GM21723 (cell line): Measurements from ENCODE around the gene LMTK2.

Experiments
- ATAC-seq: cut with Tn5 transposase; IDR thresholded peaks from one replicate; pipeline ENCODE4 v1.9.1; 2021; ENCODE audit warnings: mild to moderate bottlenecking, moderate library complexity; ENCODE audit not compliant: unreplicated experiment

LMTK2 gene

DNA sequence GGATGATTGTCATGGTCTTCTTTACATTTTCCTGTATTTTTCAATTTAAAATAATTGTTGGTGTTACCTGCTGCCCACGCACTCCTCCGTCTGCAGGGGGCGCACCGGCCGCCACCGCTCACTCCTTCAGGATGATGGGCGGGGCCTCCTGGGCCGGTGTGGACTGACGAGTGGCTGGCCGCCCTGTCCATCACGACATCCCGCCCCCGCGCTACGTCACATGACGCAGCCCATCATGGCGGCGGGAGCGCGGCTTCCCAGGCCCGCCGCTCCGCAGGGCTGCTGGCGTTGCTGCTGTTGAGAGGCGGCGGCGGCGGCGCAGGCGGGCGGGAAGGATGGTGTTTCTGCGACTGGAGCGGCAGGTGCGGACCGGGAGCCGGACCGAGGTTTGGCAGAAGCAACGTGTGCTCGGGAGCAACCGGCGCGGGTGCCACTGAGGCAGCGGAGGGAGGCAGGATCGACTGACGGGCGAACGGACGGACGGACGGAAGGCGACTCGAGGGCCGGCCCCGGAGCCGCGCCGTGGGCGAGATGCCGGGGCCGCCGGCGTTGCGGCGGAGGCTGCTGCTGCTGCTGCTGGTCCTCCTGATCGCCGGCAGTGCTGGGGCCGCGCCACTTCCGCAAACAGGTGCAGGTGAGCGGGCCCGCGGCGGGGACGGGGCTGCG lies at the start of gene LMTK2:
Gene LMTK2, plus strand, starts transcription at position 216 of the 666 bp plus-strand sequence. Its CDS starts 316 bp downstream, at position 532.
- peak; percentile 100 for ATAC-seq

DNA sequence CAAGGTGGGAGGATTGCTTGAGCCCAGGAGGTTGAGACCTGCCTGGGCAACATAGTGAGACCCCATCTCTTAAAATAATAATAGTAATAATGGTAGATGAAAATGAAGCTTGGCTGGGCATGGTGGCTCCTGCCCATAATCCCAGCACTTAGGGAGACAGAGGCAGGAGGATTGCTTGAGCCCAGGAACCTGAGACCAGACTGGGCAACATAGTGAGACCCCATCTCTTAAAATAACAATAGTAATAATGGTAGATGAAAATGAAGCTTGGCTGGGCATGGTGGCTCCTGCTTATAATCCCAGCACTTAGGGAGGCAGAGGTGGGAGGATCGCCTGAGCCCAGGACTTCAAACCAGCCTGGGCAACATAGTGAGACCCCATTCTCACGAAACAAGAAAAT lies 49.5 kb upstream of the LMTK2 start:
- ATAC-seq, result no peak

DNA sequence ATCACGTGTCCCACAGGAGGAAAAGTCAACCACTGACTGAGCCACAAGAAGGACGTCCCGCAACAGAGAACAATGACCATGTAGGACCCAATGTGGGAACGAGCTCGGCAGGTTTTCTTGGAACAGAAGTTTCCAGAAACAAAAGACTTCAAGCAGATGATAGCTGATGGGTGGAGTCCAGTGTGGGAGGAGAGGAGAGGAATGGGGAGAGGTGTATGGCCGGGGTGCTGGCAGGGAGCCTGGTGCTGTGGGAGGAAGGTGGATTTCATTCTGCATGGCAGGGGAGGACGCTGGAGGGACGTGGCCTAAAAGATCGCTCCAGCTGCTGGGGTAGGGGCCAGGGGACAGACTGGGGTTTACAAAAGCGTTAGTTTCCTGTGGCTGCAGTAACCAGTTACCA lies 48.5 kb upstream of the LMTK2 start:
- no peak for ATAC-seq

DNA sequence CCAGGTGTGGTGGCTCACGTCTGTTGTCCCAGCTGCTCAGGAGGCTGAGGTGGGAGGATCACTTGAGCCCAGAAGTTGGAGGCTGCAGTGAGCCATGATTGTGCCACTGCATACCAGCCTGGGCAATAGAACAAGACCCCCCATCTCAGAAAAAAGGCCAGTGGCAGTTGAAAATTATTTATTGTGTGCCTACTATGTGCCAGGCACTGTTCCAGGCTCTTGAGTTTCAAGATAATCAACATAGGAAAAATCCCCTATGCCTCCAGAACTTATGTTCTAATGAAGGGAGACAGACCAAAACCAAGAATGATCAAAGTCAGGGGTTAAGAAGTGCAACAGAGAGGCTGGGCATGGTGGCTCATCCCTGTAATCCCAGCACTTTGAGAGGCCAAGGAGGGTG lies 42.4 kb upstream of the LMTK2 start:
- no peak for ATAC-seq

DNA sequence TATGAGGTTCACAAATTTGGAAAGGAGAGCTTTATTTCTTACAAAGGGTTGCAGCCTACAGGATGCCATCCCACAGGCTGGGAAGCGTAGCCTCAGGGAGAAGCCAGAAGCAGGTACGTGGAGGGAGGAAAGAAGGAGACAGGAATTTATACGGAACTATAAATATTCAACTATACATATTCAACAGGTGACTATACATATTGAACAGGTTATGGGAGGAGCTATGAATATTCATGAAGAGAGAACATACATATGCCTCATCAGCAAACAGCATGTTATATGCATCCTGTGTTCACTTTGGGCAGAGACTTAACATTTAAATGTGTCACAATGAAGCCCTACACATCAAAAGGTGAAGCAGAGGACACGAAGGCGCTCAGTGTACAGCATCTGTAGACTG lies 40.5 kb upstream of the LMTK2 start:
- no peak for ATAC-seq

DNA sequence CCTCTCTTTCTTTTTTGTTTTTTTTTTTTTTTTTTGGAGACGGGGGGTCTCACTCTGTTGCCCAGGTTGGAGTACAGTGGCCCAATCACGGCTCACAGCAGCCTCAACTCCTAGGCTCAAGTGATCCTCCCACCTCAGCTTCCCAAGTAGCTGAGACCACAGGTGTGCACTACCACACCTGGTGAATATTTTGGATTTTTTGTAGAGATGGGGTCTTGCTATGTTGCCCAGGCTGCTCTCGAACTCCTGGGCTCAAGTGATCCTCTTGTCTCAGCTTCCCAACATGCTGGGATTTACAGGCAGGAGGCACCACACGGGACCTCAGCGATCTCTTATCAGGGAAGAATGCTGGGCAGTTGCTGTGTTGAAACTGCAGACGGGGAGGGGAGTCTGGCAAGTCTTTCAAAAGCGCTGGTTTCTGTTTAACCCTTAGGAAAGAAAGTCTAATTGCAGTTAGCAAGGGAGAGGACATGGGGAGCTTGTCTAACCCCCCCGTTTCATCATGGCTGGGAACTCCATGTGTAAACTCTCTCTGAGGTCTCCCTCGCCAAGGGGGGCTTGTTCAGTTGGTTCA lies 39.6 kb upstream of the LMTK2 start:
- no peak for ATAC-seq

DNA sequence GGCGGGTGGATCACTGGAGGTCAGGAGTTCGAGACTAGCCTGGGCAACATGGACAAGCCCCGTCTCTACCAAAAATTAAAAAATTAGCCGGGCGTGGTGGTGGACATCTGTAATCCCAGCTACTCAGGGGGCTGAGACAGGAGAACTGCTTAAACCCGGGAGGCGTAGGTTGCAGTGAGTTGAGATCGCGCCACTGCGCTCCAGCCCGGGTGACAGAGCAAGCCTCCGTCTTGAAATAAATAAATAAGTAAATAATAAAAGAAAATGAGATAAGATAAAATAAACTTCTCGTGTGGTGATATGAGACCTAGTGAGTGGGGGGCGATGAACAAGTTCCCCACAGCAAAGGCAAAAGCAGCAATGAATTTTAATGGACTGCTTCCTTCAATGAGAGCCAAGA lies 33.6 kb upstream of the LMTK2 start:
- ATAC-seq, result no peak

DNA sequence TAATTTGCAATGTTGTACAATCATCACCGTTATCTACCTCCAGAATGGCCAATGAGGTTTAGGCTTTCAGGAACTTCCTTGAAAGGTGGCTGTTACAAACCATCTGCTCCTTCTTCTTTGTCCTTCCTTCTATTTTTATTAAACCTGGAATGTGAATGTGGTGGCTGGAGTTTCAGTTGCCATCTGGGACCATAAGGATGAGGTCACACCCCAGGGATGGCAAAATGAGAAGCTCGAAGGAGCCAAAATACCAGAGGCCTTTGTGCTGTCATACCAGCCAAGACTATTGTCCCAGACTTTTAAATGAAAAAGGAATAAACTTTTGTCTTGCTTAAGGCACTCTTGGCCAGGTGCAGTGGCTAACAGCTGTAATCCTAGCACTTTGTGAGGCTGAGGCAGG lies 30.9 kb upstream of the LMTK2 start:
- ATAC-seq, result no peak

DNA sequence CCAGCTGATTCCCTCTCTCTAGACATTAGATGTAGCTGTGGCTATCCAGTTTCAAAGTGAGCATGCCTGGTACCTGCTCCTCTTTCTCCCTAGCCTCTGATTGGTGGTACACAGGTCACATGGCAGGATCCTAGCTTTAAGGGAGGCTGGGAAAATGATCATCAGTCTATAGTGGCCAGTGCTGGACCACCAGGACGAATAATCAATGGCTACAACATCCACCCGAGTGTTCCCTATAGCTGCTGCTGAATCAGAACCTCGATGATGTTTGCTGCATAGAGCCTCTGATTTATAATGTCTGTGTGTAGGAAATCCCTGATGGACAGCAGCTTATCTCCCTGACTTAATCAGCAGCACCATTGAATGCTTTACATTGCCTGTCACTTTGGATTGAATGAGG lies 28.9 kb upstream of the LMTK2 start:
- no peak for ATAC-seq

DNA sequence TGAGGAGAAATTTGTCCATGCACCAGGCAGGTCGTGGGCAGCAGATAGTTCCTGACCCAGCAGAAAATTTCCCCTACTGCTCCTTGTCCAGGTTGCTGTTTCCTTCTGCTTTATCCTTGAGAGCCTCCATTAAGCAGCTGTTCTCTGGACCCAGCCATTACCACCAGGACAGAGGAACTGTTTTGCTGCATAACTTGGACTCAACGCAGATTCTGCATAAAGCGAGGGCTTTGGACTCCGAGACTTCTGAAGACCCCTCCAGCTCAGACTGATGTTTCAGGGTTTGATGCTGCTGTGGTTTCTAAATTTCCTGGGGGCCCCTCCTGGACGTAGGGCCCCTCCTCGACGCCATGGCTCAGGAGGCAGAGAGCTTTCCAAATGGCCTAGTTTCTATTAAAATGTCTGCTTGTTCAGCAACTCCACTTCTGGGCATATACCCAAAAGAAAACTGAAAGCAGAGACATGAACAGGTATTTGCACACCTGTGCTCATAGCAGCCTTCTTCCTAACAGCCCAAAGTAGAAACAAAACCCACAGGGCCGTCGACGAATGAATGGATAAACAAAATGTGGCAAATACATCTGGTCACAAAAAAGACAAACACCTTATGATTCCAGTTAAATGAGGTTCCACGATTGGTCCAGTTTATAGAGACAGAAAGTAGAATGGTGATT lies 28.3 kb upstream of the LMTK2 start:
- no peak for ATAC-seq

DNA sequence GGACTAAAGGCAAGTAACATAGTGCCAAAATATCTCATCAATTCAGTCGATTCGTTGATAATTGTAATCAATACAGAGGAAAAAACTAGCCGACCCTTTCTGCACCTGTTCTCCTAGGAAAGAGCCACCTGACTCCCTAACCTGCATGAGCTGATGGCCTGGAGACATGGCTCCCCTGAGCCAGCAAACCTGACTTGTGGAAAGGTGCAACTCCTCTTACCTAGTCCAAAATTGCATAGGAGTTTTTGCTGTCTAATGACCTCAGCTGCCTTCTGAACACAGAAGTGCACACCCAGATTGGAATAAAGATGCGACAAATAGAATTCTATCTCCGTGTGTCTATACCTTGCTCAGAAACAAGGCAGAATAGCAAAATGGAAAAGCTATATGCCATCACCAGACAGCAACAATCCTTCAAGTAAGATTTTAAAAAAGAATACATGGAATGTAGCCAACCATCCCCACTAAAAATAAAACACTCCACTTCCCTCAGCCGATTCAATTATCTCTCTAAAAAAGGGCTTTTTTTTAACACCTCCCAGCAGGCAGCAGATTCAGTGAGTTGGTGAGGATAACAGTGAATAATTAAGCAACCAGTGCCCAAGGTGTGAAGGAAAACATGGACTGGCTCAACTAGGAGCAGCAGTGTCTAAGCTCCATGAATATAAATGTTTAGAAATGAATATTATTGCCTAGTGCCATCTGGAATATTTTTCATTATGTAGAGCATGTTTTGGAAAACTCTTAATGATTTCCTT lies 26.6 kb upstream of the LMTK2 start:
- ATAC-seq, result no peak

DNA sequence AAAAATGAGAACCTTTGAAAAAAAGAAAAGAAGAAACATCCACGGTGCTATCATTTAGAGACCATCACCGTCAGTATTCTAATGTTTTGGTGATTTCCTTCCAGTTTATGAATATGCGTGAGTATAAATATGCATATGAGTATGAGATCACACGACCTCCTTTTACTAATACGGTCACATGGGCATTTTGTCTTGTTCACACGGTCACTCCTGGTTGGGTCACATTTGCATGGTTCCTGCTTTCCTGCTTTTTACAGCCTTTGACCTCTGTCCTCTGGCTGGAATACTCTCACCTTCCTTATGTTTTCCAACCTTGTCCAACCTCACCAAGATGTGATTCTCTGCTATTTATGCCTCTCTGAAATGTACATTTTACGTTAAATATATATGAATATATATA lies 25.3 kb upstream of the LMTK2 start:
- no peak for ATAC-seq

DNA sequence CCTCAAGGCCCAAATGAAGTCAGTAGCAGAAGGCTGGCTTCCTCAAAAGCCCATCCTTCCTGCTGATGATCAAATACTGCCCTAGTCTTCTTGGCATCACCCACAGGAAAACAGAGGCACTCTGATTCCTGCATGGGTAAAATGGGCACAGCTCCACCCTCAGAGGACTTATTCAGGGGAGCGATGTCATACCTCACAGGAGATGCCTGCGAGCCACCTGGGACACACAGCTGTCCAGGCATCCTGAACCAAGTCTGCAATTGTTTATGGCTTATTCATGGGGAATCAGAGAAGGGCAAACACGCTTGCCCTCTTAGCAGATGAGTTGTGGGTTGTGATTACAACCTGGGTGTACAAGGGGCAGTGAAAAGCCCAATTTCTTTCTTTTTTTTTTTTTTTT lies 22.0 kb upstream of the LMTK2 start:
- no peak for ATAC-seq

DNA sequence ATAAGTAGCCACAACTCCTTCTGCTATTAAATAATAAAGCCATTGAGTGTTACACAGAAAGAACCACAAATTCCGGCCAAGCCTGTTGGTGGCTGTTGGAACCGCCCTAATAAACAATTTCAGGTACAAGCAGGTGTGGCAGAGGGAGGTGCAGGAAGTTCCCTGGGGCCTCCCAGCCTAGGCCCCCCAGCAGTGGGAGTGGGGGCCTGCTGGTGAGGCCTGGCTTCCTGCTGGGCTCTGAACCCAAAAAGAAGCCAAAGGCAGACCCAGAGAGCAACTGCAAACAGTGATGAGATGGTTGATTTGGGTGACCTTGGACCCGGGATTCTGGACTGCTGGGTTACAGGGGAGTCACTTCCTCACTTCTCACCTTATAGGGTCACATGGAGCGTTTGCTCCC lies 21.0 kb upstream of the LMTK2 start:
- no peak for ATAC-seq

DNA sequence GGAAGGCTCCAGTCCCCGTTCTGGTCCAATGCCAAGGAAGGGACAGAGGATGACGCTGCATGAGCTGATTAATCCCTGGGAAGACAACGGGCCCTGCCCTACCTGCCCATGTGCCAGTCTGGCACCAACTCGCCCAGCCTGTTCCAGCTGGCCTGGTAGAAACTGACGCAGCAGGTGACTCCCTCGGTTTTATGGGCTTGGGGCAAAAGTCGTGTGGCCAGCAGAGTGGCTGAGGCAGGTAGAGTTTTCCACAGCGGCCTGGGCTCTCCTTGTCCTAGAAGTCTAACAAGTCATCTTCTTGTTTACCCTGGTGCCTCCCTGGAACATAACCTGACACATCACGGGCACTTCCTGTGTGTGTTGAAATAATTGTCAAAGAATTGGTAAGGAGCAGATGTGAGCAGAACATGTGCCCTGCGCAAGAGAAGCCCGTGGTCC lies 20.4 kb upstream of the LMTK2 start:
- no peak for ATAC-seq

DNA sequence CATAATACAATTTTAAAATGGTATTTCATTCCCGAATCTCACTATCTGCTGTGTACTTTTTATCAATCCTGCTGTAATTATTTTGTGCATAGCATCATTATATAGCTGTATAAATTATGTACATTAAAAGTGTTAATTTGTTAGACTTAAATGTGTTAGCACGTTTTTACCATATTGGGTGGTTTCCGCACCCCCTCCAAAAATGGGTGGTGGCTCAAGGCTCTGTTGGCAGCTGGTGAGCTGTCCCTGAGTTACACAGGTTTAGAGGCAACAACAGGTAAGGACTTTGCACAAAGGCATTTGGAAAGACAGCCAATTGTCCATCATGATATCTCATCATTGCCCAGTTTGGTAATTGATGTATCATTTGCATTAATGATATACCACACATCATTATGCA lies 18.6 kb upstream of the LMTK2 start:
- ATAC-seq, result no peak

DNA sequence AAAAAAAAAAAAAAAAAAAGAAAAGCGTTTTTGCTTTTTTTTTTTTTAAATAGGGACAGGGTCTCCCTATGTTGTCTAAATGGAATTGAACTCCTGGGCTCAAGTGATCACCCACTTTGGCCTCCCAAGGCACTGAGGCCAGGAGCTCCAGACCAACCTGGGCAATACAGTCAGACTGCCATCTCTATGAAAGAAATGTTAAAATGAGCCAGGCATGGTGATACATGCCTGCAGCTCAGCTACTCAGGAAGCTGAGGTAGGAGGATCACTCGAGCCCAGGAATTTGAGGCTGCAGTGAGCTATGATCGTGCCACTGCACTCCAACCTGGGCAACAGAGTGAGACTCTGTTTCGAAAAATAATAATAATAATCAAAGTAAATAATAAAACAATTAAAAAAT lies 16.5 kb upstream of the LMTK2 start:
- ATAC-seq, result no peak

DNA sequence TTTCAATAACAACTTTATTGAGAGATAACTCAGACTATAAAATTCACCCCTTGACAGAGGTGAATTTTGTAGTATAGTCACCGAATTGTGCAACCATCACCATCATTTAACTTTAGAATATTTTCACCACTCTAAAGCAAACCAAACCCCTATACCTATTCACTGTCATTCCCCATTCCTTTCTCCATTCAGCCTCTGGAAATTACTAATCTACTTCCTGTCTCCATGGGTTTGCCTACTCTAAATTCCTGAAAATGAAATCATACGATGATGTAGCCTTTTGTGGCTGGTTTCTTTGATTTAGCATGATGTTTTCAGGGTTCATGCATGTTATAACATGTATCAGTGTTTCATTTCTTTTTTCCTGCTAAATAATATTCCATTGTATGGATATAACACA lies 15.6 kb upstream of the LMTK2 start:
- ATAC-seq, result no peak

DNA sequence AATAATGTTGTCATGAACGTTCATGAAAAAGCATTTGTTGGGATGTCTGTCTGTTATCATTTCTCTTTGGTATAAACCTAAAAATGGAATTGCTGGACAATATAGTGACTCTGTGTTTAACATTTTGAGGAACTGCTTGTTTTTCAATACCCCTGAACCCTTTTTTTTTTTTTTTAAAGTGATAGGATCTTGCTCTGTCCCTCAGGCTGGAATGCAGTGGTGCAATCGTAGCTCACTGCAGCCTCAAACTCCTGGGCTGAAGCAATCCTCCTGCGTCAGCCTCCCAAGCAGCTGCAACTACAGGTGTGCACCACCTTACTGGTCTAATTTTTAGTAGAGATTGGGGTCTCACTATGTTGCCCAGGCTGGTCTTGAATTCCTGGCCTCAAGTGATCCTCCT lies 15.1 kb upstream of the LMTK2 start:
- no peak for ATAC-seq

DNA sequence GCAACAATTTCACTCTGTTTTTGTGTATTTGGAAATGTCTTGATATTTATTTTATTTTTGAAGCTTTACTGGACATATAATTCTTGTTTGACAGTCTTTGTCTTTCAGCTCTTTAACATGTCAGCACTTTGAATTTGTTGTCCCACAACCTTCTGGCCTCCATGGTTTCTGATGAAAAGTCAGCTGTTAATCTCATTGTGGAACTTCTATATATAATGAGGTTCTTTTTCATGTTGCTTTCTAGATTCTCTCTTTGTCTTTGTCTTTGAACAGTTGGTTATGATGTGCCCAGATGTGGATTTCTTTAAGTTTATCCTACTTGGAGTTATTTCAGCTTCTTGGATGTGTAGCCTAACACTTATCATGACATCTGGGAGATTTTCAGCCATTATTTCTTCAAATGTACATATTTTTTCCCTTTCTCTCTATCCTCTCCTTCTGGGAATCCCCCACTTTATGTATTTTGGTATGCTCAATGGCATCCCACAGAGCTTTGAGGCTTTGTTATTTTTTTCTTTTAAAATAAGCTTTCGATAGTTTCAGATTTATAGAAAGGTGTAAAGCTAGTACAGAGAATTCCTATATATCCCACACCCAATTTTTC lies 9.5 kb upstream of the LMTK2 start:
- ATAC-seq, result no peak

DNA sequence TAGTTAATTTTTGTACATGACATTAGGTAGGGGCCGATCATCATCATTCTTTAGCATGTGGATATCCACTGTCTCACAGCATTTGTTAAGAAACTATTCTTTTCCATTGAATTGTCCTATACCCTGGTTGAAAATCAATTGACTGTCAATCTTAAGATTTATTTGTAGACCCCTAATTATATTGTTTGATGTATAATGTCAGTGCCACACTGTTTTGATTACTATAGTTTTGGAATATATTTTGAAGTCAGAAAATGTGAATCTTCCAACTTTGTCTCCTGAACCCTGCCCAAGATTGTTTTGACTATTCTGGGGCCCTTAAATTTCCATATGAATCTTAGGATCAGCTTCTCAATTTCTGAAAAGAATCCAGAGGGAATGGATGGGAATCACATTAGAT lies 6.6 kb upstream of the LMTK2 start:
- ATAC-seq, result no peak
